Measurements from ENCODE around the gene BCL2L2. TPM values are rescaled to one million over a fixed set of nuclear protein-coding genes. Genes with fewer than 3 reads are reported as not detected.

Gene BCL2L2
- total RNA-seq, 4 donors from 2014 or later, result 35.4 to 48.4 (median 44.7) TPM

DNA sequence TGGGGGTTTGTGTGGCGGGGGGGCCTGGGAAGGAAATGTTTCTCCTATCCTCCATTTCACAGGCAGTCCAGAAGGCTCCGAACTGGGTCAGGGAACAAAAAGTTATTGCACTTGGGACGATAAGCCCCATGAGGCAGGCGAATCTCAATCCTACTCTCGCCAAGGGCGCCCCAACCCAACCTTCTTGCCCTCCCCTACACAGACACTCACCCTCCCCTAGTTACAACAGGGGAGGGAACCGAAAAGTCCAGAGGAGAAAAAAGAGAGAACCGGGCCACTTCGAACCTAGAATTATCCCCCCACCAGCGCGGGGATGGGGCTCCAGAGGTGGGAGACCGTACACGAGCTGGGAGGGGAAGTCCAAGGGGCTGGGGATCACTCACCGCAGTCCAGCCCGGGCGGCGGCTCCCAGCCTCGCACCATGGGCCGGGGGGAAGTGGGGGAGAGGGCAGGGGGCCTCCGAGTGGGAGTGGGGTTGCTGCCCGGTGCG is 21.1 kb upstream of the BCL2L2 start:
- Histone ChIP-seq H3K36me3 (no peaks in the 10 kb centered on the region), H3K4me3 (peak overlapping the region; percentile 97), H3K27me3 (no peaks in the 10 kb centered on the region), H3K27ac (peak overlapping the region; percentile 93), H3K9me3 (no peaks in the 10 kb centered on the region), H3K4me1 (peaks cover 22% of the 10 kb centered on the region)
- TF ChIP-seq, protein P1, sequence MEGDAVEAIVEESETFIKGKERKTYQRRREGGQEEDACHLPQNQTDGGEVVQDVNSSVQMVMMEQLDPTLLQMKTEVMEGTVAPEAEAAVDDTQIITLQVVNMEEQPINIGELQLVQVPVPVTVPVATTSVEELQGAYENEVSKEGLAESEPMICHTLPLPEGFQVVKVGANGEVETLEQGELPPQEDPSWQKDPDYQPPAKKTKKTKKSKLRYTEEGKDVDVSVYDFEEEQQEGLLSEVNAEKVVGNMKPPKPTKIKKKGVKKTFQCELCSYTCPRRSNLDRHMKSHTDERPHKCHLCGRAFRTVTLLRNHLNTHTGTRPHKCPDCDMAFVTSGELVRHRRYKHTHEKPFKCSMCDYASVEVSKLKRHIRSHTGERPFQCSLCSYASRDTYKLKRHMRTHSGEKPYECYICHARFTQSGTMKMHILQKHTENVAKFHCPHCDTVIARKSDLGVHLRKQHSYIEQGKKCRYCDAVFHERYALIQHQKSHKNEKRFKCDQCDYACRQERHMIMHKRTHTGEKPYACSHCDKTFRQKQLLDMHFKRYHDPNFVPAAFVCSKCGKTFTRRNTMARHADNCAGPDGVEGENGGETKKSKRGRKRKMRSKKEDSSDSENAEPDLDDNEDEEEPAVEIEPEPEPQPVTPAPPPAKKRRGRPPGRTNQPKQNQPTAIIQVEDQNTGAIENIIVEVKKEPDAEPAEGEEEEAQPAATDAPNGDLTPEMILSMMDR (IDR thresholded peaks at IDR 0.05), result no peak
- TF ChIP-seq EP300 (IDR thresholded peaks at IDR 0.05), result no peak
- no peak for TF ChIP-seq POLR2AphosphoS5 (IDR thresholded peaks at IDR 0.05)
- no peak for TF ChIP-seq POLR2A (IDR thresholded peaks at IDR 0.05)
- no peak for DNase-seq (ENCODE audit: low spot score in 2 of 2)
- 2% methylated on average over 11 of the region's 22 CpGs for WGBS

DNA sequence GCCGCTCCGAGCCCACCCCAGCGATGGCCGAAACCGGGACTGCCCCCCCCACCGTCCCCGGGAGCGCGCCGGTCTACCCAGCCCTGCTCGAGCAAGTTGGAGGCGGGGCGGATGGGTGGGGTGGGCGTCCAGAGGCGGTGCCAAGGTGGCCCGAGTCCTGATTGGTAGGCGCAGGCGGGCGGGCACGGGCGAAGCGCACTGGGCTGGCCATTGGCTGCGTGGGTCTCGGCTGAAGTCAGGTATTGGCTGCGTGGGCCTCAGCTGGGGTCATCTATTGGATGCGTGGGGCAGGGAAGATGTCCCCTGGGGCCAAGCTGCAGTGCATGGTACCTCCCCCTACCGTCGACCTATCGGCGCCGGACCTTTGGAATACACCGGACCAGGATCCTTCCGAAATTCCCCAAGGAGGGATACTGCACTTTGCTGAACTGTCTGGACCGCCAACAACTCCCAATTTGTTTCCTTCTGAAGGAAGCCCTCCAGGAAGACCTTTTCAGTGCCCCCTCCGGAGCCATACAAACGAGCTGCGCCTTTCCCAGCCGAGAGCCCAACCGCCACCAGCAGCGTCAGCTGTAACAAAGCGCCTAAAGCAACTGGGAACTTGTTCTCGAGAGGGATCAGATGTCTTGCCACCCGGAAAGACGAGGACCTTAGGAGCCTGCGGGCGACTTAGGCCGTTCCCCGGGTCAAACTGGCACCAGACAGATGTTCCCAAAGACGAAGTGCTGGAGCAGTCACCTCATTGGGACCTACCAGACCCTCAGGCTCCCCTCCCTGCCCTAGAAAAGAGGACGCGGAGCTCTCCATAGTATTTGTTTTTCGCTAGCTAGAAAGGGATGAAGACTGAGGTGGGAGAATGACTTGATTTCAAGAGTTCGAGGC is 20.4 kb upstream of the BCL2L2 start, which contains the start of gene HOMEZ:
Gene HOMEZ (minus strand): TSS at position 113 of the 882 bp plus-strand sequence. CDS start 180 bp downstream, outside the sequence.
- Histone ChIP-seq H3K9me3 (no peaks in the 10 kb centered on the region), H3K27me3 (no peaks in the 10 kb centered on the region), H3K27ac (peak within 1 kb of the TSS; percentile 93), H3K4me1 (peaks cover 22% of the 10 kb centered on the region), H3K4me3 (peak within 1 kb of the TSS; percentile 97), H3K36me3 (no peaks in the 10 kb centered on the region)
- TF ChIP-seq POLR2AphosphoS5 (IDR thresholded peaks at IDR 0.05), result peak in 2 of 3 donors; percentile 13 to 35
- TF ChIP-seq EP300 (IDR thresholded peaks at IDR 0.05), result no peak
- peak in 1 of 2 donors; percentile 35 for TF ChIP-seq POLR2A (IDR thresholded peaks at IDR 0.05)
- TF ChIP-seq, protein P1 (IDR thresholded peaks at IDR 0.05), result no peak
- 3% methylated on average over 22 of the region's 53 CpGs for WGBS
- peak; percentile 99 to 100 for DNase-seq (ENCODE audit: low spot score in 2 of 2)

DNA sequence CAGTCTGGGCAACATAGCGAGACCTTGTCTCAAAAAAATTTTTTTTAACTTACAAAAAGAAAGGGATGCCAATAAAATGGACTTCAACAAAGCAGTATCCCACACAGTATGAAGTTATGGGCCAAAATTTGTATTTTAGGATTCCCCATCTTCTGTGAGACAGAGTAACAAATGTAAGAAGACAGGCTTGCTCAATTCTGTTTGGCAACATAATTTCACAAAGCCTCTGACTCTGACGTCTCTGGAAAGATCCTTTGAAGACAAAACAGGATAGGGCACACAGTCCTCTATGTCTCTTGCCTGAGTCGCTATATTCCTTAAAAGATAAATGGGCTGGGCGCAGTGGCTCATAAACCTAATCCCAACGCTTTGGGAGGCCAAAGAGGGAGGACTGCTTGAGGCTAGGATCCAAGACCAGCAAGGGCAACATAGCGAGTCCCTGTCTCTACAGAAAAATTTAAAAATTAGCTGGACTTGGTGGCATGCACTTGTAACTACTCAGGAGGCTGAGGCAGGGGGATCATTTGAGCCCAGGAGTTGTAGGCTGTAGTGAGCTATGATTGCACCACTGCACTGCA is 19.6 kb upstream of the BCL2L2 start:
- Histone ChIP-seq H3K9me3 (no peaks in the 10 kb centered on the region), H3K27me3 (no peaks in the 10 kb centered on the region), H3K36me3 (no peaks in the 10 kb centered on the region), H3K4me3 (peak overlapping the region; percentile 97), H3K4me1 (peaks cover 22% of the 10 kb centered on the region), H3K27ac (peak overlapping the region; percentile 93)
- TF ChIP-seq EP300 (IDR thresholded peaks at IDR 0.05) (no peak), POLR2A (IDR thresholded peaks at IDR 0.05) (no peak), POLR2AphosphoS5 (IDR thresholded peaks at IDR 0.05) (no peak)
- TF ChIP-seq, protein P1 (IDR thresholded peaks at IDR 0.05), result no peak
- DNase-seq (ENCODE audit: low spot score in 2 of 2), result no peak
- WGBS, result 57% methylated on average over 6 of the region's 6 CpGs

DNA sequence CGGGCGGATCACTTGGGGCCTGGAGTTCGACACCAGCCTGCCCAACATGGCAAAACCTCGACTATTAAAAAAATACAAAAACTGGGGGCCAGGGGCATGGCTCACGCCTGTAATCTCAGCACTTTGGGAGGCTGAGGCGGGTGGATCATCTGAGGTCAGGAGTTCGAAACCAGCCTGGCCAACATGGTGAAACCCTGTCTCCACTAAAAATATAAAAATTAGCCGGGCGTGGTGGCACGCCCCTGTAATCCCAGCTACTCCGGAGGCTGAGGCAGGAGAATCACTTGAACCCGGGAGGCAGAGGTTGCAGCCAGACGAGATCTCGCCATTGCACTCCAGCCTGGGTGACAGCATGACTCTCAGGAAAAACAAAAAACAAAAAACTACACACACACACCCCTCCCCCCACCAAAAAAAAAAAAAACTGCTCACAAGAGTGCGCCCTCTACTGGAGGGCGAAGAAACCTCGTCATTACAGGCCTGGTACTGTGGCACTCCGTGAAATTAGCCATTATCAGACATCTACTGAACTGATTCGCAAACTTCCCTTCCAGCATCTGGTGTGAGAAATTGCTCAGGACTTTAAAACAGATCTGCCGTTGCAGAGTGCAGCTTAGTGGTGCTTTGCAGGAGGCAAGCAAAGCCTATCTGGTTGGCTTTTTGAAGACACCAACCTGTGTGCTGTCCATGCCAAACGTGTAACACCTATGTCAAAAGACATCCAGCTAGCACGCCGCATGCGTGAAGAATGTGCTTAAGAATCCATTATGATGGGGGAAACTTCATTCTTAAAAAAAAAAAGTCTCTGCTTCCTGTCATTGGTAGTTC is 11.7 kb upstream of the BCL2L2 start:
- no peak for TF ChIP-seq EP300 (IDR thresholded peaks at IDR 0.05)
- no peak for TF ChIP-seq POLR2AphosphoS5 (IDR thresholded peaks at IDR 0.05)
- TF ChIP-seq POLR2A (IDR thresholded peaks at IDR 0.05), result no peak
- TF ChIP-seq, protein P1 (IDR thresholded peaks at IDR 0.05), result peak; percentile 79 to 81
- Histone ChIP-seq H3K4me1 (peaks cover 43% of the 10 kb centered on the region), H3K9me3 (no peaks in the 10 kb centered on the region), H3K27ac (no peak overlapping the region), H3K36me3 (peaks cover 6% of the 10 kb centered on the region), H3K27me3 (no peaks in the 10 kb centered on the region), H3K4me3 (no peak overlapping the region)
- DNase-seq (ENCODE audit: low spot score in 2 of 2), result no peak
- WGBS, result 20% methylated on average over 24 of the region's 24 CpGs
